Measurements from ENCODE around the gene ZYG11B.

GRCh38 chr1:52677076-52677806, 49.0 kb upstream of the ZYG11B start:
- TF ChIP-seq CTCF (conservative IDR thresholded peaks at IDR 0.05): no peak
- no peak for TF ChIP-seq ZFX (IDR thresholded peaks at IDR 0.05)

Data from C4-2B (cell line).